ENCODE measurements around the gene ZP3.
"Not testable (repeated sequence)": the region's sequence is repeated elsewhere in the genome, so short reads cannot be mapped to it uniquely, and the experiment has no call there.

The ZP3 gene

GRCh38 chr7:76443846-76444245 is 19.1 kb downstream of the ZP3 start:
- FAIRE-seq: not testable (repeated sequence)

GRCh38 chr7:76445577-76446008 is 20.8 kb downstream of the ZP3 start:
- not testable (repeated sequence) for FAIRE-seq

DNA sequence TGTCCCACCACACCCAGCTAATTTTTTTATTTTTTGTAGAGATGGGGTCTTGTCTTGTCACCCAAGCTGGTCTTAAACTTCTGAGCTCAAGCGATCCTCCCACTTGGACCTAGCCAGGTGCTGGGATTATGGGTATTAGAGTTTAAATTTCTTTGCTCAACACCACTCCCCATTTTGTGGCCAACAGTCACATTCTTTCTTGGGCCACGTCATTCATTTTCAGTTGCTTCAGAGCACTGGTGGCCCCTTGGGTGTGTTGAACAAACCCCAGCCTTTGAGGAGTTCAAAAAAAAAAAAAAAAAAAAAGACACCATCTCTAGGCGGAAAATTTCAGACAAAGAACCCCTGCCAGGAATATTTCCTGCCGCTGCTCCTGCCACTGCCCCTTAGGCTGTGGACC is 32.3 kb downstream of the ZP3 start:
- not testable (repeated sequence) for FAIRE-seq

- not testable (repeated sequence) for FAIRE-seq
These were observed 33.8 kb downstream of the ZP3 start for GRCh38 chr7:76458504-76458903.

DNA sequence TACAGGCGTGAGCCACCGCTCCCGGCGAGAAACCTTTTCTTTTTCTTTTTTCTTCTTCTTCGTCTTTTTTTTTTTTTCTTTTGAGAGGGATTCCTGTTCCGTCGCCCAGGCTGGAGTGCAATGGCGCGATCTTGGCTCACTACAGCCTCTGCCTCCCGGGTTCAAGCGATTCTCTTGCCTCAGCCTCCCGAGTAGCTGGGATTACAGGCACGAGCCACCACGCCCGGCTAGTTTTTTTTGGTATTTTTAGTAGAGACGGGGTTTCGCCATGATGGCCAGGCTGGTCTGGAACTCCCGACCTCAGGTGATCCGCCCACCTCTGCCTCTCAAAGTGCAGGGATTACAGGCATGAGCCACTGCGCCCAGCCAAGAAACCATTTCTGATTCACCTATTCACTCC is 36.0 kb downstream of the ZP3 start:
- FAIRE-seq: not testable (repeated sequence)

DNA sequence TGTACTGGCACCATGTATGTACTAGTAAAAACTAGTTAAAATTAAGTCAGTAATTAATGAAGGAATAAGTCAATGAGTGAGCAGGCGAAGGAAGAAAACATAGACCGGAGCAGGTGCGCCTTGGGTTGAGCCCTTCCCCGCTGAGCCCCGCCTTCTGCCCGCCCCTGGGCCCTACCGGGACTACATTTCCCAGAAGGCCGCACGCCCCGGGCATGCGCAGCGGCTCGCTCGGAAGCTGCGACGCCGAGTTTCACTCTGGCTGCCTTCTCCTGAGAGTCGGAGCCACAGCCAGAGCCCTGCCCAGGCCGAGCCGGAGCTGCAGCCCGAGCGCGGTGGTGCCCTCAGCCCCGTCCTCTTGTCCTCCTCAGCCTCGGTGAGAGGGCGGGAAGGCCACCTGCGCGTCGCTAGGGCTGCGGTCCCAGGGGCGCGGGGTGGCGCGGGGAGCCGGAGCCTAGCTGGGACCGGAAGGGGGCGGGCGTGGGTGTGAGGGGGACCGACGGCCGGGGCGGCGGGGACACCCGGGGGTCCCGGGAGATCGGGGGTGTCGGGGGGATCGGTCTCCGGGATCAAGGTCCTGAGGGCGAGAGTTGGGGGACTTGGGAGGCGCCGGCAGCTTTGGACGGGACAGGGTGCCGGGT is 36.8 kb downstream of the ZP3 start, which contains the start of gene DTX2:
Gene DTX2, plus strand, starts transcription at position 246 of the 638 bp plus-strand sequence. CDS start 18,801 bp downstream, outside the sequence.
- FAIRE-seq: not testable (repeated sequence)

DNA sequence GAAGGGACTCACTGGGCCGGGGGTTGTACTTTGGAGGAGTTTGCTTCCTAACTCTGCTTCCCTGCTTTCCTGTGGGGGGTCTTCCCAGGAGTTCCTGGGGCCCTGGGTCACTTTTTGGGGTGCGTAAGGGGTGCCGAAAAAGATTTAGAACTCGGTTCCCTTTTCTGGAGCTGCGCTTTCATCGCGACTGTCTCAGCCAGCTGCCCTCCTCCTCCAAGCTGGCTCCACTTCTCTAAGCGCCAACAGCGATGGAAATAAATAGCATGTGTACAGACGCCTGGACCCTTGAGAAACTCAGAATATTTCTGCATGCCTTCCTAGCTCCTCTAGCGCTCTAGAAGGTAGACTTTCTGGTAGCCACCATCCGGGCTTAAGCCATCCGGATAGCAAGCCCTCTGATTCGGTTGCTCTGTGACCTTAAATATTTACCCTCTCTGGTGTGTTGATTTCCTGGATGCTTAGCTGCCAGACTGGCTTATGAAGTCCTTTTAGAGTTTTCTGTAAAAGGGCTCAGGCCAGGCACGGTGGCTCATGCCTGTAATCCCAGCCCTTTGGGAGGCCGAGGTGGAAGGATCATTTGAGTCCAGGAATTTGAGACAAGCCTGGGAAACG is 37.6 kb downstream of the ZP3 start:
- not testable (repeated sequence) for FAIRE-seq

DNA sequence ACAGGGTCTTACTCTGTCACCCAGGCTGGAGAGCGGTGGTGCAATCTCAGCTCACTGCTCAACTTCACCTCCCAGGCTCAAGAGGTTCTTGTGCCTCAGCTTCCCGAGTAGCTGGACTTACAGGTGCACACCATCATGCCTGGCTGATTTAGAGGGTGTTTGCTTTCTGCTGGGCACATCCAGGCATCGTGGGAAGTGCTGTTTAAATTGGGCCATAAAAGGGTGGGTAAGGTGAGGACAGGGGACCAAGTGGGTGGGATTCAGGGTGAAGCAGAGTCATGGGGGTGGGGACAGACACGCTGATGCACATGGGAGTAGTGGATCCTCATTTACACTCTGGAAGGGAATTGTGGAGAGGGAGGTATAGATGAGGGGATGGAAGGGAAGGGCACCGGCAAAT is 40.2 kb downstream of the ZP3 start:
- not testable (repeated sequence) for FAIRE-seq

GRCh38 chr7:76465950-76466349 is 41.2 kb downstream of the ZP3 start:
- FAIRE-seq: not testable (repeated sequence)

DNA sequence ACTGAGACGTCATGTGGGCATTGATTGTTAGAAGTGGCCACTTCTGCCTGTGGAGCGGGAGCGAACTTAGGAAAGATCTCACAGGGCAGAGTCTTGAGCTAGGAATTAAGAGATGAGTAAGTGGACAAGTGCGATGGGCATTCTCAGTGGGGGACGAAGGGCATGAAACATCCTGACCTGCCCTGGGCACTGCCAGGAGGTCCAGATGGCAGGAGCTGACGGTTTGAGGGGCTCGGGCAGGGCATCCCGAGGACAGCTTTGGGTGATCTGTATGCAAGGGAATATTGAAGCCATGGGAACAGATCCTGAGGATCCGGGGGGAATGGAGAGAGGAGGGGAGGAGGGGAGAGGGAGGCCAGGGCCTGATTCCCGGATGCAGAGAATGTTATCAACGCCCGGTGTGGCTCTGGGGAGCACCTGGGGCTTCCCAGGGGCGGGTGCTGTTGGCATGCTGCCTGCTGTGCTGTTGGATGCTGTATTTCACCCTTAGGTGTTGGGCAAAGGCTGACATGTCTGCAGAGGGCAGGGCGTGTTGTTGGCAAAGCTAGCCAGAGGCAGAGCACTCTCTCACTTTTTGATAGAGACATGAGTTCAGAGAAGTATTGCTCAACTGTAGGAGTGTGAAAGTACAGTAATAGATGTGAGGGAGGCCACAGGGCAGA is 43.1 kb downstream of the ZP3 start:
- not testable (repeated sequence) for FAIRE-seq

GRCh38 chr7:76471556-76472221 is 46.9 kb downstream of the ZP3 start:
- not testable (repeated sequence) for FAIRE-seq

DNA sequence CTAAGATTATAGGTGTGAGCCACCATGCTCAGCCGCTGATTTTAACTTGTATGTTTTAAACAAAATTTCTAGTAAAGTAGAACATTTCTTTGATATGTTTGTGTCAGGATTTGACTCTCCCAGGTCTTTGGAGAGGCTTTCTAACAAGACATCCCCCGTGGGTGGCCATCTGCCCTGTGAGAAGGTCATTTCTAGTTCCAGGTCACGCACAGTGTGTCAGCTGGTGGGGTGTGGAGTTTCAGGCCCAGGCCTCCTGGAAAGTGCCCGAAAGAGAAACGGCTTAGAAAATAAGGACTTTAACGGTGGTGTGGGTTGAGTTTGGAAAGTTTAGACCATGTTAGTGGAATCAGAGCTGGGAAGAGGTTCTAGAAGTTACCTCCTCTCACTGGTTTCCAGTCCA is 48.3 kb downstream of the ZP3 start:
- FAIRE-seq: not testable (repeated sequence)

- FAIRE-seq: not testable (repeated sequence)
These were observed 51.5 kb downstream of the ZP3 start for GRCh38 chr7:76476280-76476679.

GRCh38 chr7:76476742-76477474 is 52.2 kb downstream of the ZP3 start:
- FAIRE-seq: not testable (repeated sequence)

DNA sequence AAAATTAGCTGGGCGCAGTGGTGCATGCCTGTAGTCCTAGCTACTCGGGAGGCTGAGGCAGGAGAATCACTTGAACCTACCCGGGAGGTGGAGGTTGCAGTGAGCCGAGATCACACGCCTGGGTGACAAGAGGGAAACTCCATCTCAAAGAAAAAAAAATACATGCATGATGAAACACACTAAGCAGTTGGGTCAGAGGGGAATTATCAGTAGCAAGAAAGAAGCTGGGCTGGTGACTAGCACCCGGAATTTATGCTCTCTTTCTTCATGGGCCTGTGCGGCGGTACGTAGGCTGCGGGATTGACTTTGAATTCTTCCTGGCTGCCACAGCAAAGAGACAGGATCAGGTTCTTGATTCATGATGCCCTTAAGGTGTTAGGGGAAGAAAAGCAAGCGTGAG is 54.9 kb downstream of the ZP3 start:
- not testable (repeated sequence) for FAIRE-seq

- FAIRE-seq: not testable (repeated sequence)
These were observed 55.9 kb downstream of the ZP3 start for GRCh38 chr7:76480403-76481253.

DNA sequence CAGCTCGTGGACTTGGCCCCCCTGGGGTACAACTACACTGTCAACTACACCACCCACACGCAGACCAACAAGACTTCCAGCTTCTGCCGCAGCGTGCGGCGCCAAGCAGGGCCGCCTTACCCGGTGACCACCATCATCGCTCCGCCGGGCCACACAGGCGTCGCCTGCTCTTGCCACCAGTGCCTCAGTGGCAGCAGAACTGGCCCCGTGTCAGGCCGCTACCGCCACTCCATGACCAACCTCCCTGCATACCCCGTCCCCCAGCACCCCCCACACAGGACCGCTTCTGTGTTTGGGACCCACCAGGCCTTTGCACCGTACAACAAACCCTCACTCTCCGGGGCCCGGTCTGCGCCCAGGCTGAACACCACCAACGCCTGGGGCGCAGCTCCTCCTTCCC is 57.9 kb downstream of the ZP3 start:
- FAIRE-seq: not testable (repeated sequence)

DNA sequence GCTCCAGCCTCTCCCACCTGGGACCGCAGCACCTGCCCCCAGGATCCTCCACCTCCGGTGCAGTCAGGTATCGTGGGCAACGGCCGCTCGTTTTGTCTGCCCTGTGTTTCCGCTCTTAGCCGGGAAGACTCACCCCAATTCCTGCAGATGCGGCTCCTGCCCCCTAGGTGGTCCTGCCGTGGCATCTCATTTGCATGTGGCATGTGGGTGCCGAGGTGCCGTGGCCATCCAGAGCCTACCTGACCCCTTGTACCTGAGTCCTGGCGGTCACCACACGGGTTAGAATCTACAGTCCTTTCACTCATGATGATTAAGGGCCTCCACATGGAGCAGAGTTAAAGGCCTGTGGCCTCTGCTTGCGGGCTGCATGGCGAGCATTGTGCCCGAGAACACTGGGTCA is 58.3 kb downstream of the ZP3 start:
- FAIRE-seq: not testable (repeated sequence)

DNA sequence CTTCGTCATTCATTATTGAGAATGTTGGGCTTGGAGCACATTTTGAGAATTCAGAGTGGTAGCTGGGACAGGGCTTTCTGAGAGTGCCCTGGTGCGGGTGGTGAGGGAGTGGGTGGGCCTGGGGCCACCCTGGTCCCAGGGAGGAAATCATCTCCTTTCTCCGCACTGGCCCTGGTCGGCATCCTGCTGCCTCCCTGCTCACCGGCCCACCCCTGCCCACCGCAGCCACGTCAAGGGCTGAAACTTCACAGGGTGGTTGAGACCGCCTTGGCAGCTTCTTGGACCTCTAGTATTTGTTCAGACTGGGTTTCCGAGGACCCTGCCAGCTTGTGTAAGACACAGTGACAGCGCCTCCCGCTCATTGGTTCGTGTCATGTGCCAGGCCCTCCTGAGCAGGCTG is 59.7 kb downstream of the ZP3 start:
- FAIRE-seq: not testable (repeated sequence)

- not testable (repeated sequence) for FAIRE-seq
These were observed 61.3 kb downstream of the ZP3 start for GRCh38 chr7:76485822-76486610.

DNA sequence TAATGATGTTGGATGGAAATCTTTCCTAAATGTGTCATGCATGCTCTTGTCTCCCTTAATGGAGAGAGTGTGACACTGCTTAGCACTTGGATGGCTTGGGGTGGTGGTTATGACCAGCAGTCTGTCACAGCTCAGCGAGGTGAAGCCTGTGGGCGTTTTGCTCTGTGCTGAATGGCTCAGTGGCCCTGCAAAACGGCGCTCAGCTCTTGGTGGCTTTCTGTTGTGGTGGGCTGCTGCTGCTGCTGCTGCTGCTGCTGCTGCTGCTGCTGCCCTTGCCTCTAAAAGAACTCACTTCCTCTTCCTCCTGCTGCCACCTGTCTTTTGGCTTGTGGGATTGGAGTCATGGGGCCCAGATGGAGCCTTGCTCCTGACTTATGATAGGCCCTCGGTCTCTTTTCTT is 61.9 kb downstream of the ZP3 start:
- not testable (repeated sequence) for FAIRE-seq
